ENCODE data around the gene POLR3E.

DNA sequence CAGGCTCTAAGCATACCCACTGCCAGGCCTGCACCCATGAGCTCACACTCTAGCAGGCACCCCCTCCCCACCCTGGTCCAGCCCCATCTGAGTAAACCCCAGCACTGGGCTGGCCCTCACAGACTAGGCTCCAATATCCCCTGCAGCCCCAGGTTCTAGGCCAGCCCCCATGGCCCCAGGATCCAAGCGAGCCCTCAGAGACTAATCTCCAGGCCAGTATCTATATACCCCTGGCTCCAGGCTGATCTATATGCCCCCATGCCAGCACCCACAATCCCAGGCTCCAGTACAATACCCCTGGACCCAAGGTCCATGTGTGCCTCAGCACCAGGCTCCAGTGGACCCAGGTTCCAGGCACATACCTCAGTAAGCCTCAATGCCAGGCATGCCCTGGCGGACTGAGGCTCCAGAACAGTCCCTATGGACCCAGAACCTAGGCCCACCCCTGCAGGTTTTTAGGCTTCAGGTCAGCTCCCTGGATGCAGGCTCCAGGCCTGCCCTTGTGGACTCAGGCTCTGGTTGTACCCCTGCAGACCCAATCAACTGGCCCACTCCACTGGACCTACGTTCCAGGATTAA lies 38.5 kb downstream of the POLR3E start:
- TF ChIP-seq CTCF (conservative IDR thresholded peaks at IDR 0.05) (no peak), ZFX (IDR thresholded peaks at IDR 0.05) (no peak)

Data from C4-2B (cell line).